CD4-positive, alpha-beta T cell treated with Interleukin-10 for 1 hour (primary cell): ENCODE measurements around the gene LYRM1.
A peak's percentile ranks its signal among the peaks of the same experiment; 100 is the strongest.
"Not testable (repeated sequence)": the region's sequence is repeated elsewhere in the genome, so short reads cannot be mapped to it uniquely, and the experiment has no call there.

Experiments
- DNase-seq: peaks from one replicate; pipeline ENCODE4 v3.0.0-alpha.2; 2020

Gene LYRM1

GRCh38 chr16:20903899-20904506 is 3.4 kb downstream of the LYRM1 start:
- peak; percentile 12 for DNase-seq

DNA sequence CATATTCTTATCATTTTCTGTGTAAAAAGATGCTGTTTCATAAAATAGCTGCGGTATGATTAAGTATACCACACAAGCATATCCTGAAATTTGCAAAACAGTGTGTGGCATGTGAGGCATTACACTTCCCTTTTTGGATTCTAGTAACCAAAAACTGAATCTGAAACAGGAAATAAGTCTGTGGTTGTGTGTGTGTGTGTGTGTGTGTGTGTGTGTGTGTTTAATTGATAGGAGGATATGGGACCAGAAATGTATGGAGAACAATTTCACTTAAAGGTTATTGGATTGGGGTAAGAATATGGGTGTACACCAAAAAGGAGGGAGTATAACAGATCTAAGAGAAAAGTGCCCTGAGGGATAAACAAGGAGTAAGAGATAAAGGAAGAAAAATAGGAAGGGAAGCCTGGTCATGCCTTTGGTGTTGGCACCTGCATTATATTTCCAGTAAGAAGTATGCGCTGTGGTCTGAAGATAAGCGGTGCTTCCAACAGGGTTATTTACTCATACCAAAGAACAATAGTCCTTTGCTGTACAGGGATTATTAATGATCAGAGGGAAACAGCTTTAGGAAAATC is 4.0 kb downstream of the LYRM1 start:
- DNase-seq, result peak; percentile 67

GRCh38 chr16:20905576-20905975 is 5.0 kb downstream of the LYRM1 start:
- no peak for DNase-seq

DNA sequence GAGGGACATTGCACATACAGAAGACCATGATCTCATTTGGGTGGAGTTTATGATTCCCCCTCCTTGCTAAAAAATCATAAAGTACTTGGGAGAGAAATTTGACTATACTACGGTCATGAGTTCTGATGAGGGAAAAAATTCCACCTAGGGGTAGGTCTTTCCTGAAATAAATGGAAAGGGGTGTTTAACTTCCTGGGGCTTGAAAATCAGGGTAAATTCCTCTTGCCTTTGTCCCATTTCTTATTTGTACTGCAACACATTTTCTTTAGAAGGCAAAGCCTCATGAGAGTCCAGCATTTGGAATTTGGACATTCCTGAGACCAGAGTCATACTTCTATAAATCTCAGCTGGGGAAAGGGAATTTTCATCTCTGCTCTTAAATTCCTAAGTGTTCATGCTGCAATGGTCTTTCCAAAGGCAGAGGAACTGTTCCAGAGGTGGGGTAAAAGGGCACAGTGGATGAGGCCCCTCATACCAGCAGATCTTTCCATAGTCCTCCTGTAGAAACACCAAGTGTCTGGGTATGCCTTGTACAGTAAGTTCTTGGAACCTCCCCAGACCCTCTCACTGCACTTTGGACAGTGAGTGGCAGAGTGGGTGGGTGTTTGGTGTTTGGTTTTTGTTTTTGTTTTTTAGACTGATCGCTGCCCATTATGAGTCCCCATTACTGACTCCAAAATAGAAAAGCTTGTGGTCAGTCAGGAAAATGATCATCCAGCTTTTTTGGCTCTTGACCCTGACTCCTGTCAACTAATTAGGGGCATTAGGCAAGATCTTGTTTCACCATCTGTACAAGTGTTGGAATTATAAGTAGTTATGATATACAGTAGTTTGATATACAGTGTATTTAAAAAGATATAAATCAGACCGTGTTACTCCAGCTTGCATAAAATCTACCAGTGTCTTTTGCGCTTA is 6.0 kb downstream of the LYRM1 start:
- DNase-seq, result no peak

- no peak for DNase-seq
Observed at GRCh38 chr16:20910781-20911321, 10.3 kb downstream of the LYRM1 start.

- DNase-seq, result no peak
Observed at GRCh38 chr16:20911361-20911760, 10.8 kb downstream of the LYRM1 start.

DNA sequence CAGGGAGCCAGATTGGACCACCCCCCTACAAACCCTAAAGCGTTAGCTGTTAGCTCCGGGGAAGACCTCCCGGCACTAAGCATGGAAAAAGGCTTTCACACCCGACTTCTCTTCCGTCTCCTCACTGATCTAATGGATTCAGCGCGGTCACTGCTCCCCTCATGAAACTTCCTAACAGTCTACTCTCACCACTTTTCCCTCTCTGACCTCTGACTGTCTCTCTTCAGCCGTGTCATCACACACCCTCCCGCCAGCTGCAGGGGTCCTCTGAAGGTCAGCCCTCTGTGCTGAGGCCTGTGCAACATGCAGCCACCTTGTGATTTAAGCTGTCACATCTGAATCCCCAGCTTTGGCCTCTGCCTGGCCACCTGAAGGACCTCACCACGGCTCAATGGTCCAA is 15.7 kb downstream of the LYRM1 start:
- DNase-seq, result no peak

GRCh38 chr16:20916942-20917341 is 16.4 kb downstream of the LYRM1 start:
- DNase-seq, result no peak

DNA sequence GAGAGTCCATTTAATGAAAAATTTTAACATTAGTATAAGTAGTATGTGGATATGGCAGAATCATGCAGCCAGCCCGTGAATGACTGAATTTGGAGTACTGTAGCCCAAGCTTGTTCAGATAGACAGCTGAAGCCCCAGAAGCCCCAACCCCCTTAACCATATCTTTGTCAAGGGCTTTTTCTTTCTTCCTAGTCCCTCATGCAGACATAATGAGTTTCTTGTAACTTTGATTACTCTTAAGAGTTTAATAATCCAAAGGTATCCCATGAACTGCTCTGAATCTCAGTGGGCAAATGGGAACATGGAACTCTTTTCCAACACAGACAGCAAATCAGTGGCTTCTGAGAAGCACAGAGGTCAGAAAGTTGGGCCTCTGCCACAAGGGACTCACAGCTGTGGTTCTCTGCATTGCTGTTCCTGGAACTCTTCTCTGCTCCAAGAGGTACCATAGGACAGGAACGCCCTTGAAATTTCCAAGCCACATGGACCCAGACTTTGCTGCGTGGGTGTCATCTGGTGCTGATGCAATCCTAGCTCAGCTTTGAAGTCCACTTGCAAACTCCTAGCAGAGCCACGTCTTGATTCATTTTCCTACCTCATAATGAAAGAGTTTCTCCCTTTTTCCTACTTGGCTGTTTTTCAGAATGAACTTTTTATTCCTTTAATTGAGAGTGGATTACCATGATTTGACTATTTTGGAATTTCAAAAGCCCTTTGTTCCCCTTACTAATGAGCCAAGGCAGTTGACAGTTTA is 18.1 kb downstream of the LYRM1 start:
- DNase-seq, result no peak

GRCh38 chr16:20920091-20920490 is 19.5 kb downstream of the LYRM1 start:
- DNase-seq, result no peak

GRCh38 chr16:20920799-20921198 is 20.2 kb downstream of the LYRM1 start:
- no peak for DNase-seq

DNA sequence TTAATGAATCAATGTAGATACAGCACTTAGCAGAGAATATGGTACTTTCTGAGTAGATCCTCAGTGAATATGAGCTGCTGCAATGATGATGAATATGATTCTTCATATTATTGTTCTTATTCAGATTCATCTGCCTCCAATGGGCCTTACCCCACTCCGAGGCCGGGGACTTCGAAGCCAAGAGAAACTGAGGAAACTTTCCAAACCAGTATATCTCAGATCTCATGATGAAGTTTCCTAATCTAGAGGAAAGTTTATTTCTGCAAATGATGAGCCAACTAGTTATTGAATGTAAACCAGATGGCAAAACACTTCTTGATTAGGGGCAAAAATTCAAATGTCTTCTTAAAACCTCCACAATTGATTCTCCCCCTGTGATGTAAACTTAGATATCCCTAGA is 23.3 kb downstream of the LYRM1 start:
- no peak for DNase-seq

- DNase-seq, result no peak
Observed at GRCh38 chr16:20925751-20926150, 25.2 kb downstream of the LYRM1 start.

DNA sequence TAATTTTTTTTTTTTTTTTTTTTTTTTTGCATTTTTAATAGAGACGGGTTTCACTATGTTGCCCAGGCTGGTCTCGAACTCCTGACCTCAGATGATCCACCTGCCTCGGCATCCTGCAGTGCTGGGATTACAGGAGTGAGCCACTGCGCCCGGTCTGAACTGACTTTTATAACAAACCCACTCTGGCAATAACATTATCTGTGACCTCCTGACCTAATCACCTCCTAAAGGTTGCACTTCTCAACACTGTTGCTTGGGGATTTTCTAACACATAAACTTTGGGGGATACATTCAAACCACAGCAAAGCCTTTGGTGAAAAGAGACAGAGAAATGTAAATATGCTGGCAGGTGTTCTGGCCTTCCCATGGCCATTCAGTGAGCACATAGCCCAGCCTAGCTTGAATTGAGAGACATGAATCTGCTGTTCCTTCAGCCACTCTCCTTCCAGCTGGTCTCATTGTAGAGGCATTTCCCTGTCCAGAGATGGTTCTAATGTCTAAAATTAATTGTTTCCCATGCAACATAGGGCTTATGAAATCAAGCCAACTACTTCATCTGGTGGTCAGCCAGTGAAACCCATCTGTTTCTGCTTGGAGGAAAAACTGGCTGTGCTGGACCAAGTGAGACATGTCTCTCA is 28.3 kb downstream of the LYRM1 start:
- no peak for DNase-seq

DNA sequence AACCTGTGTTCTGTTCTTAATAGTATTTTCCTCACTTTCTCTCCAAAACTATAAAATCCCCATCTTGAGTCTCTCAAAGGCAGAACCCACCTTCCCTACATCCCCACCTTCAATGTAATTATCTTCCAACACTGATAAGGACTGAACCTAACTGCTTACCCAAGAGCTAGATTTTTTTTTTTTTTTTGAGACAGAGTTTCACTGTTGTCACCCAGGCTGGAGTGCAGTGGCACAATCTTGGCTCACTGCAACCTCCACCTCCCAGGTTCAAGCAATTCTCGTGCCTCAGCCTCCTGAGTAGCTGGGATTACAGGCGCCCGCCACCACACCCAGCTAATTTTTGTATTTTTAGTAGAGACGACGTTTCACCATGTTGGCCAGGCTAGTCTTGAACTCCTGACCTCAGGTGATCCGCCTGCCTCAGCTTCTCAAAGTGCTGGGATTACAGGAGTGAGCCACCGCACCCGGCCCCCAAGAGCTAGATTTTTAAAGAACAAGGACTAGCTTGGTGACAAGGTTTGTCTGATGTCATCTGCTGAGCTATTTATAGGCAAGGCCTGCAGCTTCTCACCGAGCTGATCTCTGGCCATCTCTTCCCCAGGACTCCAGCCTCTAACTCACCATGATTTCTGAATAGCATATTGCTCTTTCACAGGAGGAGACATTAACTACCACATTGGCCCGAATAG is 29.2 kb downstream of the LYRM1 start:
- not testable (repeated sequence) for DNase-seq

DNA sequence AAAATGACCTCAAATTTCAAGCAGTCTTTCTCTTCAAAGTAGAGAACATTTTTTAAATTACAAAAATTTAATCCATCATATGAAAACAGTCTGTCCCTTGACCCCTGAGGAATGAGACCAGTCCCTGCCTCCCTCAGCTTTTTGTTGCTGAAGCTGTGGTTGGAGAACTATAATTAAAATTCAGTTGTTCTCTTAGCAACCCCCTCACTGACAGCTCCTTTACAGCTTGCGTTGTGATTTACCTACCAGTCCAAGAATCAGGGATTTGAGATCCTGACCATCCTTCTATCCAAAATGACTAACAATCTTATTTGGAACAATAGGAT is 29.8 kb downstream of the LYRM1 start:
- DNase-seq, result no peak

DNA sequence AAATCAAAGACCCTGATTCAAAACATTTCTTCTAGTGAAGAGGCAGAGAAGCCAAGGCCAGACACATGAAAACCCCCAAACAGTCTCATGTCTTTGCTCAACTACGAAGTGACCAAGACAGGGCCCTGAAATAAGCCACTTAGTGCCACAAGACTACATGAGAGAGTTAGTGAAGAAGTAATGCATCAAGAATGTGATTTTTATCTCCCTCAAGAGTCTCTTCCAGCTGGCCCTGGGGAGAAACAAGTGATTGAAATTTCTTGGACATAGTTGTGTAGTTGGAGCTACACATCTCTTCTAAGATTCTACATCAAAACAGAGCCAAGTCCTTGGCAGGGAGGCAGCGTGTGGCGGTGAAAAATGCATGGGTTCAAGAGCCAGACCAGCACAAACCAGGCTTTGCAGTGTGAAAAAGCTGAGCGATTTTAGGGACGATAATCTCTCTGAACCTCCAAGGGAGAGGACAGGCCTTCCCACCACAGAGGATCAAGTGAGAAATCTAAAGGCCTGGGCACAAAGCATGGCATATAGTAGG is 30.6 kb downstream of the LYRM1 start:
- no peak for DNase-seq

GRCh38 chr16:20933589-20933988 is 33.0 kb downstream of the LYRM1 start:
- no peak for DNase-seq

GRCh38 chr16:20937736-20938135 is 37.2 kb downstream of the LYRM1 start:
- DNase-seq, result no peak

- no peak for DNase-seq
Observed at GRCh38 chr16:20938426-20938825, 37.9 kb downstream of the LYRM1 start.

- no peak for DNase-seq
Observed at GRCh38 chr16:20939611-20940010, 39.0 kb downstream of the LYRM1 start.
